Epithelial cell of prostate (primary cell): ENCODE data around the gene NMNAT2.

Source experiments
- DNase-seq: peaks from one replicate; pipeline ENCODE4 v3.0.0-alpha.2; 2011; ENCODE audit warnings: low read depth, low spot score
- H3K27ac ChIP-seq: fragments of 450-650 bp; 2 replicates; pipeline ENCODE4 v1.5.1; 2017; ENCODE audit warnings: mild to moderate bottlenecking

NMNAT2 gene

DNA sequence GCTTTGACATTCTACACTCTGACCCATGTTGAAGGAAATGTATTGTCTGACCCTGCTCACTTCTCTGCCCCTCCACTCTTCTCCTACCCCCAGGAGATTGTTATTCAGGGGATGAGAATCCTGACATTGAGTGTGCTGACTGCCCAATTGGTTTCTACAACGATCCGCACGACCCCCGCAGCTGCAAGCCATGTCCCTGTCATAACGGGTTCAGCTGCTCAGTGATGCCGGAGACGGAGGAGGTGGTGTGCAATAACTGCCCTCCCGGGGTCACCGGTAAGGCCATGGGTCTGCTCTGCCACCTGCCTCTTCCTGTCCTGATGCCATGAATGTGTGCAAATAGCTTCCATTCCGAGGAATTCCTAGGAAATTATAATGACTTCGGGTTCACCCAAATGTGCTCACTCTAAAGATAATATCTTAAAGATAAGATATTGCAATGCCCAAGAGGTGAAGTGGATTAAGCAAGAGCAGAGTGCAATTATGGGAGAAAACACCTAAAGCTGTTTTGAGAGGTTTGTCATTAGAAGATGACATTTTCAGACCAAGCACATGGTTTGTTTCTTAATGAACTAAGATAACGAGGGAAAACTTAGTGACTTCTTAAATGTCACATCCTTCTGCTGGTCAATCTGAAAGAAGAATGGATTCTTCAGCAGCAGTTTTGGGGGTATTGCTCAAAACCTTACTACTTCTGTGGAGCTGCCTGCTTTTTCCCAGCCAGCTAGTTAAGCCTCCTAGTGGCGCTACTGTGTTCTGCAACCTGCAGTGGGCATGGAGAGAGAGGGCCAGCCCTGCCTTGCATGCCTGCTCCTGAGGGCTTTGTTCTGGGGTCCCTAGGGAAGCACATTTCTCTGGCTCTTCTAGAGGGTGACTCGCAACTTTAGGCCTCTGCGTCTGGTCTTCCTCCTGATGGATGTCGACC, 190.5 kb downstream of the NMNAT2 start:
- H3K27ac ChIP-seq: peak overlapping the region; percentile 84
- DNase-seq: no peak

DNA sequence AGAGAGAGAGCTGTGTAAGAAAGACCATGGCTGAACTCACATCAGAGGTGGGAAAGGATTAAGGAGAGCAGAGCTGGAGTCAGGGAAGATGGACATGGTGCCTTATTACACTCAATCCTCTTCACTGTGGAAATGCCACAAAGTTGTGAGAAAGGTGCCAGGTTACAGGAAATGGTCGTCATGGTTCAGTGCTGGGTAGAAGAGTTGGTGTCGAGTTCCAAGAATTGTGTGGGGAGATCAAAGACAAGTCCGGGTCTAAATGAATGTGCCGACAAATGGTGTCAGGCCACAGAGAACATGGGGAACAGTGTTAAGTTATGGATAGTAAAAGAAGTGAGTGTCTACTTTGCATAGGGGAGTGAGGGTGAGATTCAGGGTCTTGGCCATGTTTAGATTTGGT, 191.2 kb downstream of the NMNAT2 start:
- DNase-seq: no peak
- peak overlapping the region; percentile 84 for H3K27ac ChIP-seq

DNA sequence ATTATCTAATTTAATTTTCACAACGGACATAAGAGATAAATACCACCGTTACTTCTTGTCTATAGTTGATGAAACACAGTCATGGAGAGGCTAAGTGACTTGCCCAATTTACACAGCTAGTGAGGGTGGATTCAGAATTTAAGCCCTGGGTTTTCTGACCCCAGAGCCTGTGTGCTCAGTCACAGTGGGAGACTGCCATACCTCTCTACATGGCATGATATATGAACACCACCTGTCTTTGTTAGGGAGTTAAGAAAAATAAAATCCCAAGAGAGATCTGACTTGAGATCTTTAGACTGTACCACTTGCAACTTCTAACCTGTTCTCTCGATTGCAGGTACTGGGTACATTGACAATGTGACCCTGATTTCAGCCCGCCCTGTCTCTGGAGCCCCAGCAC, 191.8 kb downstream of the NMNAT2 start:
- H3K27ac ChIP-seq: peak overlapping the region; percentile 84
- DNase-seq: no peak

DNA sequence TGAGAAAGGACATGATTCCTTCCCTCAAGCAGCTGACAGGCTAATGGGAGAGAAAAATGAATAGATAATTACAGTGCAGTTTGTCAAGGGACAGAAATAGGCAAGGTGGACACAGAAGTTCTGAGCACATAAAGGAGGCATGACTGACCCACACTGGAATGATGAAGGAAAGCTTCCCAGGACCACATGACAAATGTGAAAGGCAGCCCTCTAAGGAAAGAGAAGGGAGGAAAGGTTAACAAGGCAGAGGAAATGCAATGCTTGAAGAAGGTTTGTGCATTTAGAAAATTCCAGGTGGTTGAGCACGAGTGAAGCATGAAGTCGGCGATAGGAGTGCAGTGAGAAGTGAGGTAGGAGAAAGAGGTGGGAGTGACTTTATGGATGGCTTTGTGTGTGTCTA, 194.7 kb downstream of the NMNAT2 start:
- H3K27ac ChIP-seq: peak overlapping the region; percentile 84
- no peak for DNase-seq

DNA sequence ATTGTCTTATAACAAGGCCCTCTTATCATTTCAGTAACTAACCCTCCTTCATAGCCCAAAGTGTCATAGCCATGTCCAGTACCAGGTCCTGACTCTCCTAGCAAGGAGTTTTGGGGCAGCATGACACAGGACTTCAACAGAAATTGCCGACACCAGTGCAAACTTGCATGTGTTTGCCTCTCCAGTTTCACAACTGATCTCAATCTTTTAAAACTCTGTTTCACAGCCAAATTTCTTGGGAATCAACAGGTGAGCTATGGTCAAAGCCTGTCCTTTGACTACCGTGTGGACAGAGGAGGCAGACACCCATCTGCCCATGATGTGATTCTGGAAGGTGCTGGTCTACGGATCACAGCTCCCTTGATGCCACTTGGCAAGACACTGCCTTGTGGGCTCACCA, 195.3 kb downstream of the NMNAT2 start:
- DNase-seq: no peak
- H3K27ac ChIP-seq: peak overlapping the region; percentile 84

DNA sequence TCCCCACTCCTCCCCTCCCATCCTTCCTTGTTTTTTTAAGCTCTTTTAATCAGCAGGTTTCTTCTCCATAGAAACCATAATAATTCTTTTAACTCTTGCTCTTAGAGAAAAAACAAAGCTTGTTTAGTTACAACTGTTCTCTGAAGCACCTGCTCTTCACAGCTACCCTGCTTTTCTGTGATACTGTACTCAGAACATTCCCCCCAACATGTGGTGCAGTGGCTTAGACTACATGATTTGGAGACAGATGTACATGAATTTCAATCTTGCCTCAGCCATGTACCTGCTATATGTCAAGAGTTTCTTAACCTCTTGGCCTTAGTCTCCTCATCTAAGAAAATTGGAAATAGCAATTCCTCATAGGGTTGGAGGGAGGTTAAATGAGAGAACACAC, 198.6 kb downstream of the NMNAT2 start:
- DNase-seq: no peak
- H3K27ac ChIP-seq: peak overlapping the region; percentile 98

DNA sequence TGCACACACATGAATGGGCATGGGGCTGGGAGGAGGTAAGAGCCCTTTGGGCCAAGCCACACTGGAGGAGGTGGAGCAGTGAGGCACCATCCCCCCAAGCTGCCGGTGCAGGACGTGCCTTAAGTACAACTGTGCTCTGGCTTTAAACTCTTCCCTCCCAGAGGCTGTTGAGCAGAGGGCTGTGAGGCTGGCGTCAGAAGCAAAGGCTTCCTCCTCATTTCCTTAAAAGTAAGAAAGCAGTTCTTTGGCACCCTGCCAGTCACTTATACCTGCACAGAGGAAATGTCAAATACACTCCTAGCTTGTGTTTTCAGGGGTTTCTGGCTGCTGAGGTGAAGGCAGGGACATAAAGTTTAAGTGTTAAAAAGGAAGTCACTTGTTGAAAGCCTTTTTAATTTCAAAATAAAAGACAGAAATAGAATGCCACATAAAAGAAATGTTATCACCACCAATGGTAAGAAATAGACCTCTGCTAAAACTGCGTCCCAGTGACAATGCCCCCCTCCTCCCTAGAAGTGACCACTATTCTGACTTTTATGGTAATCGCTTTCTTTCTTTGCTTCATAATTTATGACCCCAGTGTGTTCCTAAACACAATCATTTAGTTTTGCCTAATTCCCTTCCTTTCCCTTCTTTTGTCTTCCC, 199.1 kb downstream of the NMNAT2 start:
- no peak for DNase-seq

DNA sequence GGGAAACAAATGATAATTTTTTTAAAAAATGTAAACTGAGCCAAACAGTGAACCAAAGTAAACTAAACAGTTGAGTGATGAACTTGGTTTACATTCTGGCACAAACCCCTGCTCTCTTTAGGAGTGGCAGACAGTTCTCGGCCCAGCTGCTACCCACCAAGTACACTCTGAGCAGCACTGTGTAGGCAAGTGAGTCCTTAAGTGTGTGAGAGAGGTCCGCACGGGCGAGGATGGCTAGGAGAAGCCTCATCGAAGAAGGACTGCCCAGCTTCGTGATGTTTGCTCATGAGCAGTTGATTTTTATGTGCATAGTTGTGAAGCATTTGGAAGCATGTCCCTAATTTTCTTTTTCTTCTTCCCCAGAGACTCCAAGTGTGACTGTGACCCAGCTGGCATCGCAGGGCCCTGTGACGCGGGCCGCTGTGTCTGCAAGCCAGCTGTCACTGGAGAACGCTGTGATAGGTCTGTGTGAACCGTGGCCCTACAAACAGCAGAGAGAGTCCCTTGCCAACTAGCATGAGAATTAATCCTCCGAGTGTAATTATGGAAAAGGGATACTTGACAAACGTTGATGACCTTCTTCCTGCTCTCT, 200.1 kb downstream of the NMNAT2 start:
- H3K27ac ChIP-seq: peak overlapping the region; percentile 98
- no peak for DNase-seq

More for the DNA sequence above, 199.1 kb downstream of the NMNAT2 start:
- H3K27ac ChIP-seq: peak overlapping the region; percentile 98

DNA sequence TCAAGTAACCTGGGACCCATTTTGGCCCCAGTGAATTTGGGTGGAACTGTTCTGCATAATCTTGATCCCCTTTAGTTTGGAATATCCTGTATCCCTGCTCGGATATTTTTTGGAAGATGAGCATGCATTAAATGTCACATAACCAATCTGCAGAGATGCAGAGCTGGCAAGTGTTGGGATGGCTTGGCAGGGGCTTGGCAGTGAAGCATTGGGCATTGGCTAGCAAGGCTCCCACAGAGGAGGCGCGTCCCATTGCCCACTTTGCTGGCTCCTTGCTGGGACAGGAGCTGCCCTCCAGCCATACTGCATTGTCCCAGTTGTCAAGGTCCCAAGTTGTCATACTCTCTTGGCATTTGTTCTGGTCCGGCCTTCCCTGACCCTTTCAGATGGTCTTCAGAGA, 202.2 kb downstream of the NMNAT2 start:
- H3K27ac ChIP-seq: peak overlapping the region; percentile 98

DNA sequence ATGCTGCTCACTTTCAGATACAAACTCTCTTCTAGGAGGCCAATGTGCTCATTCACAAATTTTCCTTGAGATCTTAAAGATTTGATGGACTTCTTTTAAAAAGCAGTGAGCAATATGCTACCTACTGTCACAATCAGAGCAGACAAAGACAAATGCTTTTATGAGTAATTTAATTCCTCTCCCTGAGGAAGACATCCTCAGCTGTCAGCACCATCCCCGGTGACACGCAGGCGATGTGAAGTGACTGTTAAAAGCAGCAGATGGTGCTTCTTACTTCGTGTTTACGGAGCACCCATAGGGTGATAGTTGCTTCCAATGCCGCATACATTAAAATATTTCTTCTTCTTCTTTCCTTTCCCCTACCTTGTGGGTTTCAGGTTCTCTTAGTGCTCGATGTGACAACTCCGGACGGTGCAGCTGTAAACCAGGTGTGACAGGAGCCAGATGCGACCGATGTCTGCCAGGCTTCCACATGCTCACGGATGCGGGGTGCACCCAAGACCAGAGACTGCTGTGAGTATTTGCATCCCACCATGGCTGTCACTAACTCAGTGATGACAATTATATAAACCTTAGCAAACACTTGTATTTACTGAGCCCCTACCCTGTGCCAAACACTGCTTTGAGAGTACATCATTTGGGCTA, 203.0 kb downstream of the NMNAT2 start:
- peak overlapping the region; percentile 98 for H3K27ac ChIP-seq
- no peak for DNase-seq

More for the DNA sequence above, 202.2 kb downstream of the NMNAT2 start:
- DNase-seq: no peak

DNA sequence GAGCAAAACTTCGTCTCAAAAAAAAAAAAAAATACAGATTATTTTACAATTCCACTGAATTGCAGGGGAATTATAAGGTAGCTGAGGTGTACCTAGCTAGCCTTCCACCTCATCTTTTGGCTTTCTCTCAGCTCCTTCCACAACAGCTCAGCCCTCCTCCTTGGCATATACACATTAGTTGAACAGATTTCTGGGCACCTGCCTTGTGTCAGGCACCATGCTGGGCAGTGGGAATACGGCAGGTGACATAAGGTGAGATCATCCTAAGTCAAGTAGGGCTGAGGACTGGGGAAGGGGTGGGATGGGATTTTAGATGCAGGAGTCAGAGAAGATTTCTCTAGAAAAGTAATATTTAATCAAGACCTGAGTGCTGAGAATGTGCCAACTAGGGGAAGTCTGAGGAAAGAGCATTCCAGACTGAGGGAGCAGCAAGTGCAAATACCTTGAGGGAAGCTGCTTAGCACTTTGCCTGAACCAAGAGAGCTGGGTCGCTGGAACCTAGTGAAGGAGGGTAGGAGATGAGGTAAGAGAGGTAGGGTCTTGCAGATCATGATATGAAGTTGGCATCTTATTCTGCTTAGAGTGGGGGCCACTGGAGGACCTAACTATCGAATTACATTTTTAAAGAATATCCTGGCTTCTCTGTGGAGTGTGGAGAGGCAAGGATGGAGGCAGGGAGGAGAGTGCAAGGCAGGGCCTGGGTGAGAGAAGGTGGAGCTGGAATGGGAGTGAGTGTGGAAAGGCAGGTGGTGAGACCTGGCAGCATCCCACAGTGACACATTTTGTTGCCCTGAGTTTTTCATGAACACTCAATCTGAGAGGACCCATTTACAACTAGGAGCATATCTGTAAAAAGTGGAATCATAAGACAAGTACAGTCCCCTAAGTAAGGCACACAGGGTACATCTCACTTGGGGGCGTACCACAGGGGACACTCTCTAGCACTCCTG, 203.9 kb downstream of the NMNAT2 start:
- DNase-seq: no peak
- peak overlapping the region; percentile 98 for H3K27ac ChIP-seq

DNA sequence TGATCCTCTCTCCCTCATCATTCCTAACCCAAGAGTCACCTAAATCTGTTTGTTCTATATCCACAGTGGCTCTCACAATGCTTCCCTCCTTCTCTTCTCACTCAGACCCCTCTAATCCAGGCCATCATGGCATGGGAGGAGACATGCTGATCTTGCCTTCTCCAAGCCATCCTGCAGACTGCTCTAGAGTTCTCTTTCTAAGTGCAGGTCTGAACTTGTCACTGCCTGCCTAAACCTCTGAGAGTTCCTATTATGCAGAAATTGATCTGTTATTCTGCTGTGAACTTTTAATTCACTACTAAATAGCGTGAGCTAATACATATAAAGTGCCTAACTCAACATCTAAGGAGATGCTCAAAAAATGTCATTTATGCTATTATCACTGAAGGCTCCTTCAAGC, 205.3 kb downstream of the NMNAT2 start:
- H3K27ac ChIP-seq: peak overlapping the region; percentile 98
- no peak for DNase-seq

DNA sequence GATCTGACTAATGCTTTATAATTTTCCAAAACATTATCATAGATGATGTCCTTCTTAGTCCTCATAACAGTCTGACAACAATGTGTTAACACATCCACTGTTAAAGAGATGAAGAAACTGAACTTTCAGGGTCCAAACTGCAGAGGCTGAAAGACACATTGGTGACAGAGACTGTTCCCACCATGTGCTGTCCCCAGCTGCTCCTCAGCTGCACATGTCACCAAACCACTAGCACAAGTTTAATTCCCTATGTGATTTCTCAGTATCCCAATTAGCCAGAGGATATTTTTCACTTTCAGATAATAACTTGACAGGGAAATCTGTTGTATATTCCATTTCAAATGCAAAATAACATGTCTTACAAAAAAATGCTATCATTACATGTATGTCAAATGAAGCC, 207.5 kb downstream of the NMNAT2 start:
- DNase-seq: no peak
- H3K27ac ChIP-seq: peak overlapping the region; percentile 98

DNA sequence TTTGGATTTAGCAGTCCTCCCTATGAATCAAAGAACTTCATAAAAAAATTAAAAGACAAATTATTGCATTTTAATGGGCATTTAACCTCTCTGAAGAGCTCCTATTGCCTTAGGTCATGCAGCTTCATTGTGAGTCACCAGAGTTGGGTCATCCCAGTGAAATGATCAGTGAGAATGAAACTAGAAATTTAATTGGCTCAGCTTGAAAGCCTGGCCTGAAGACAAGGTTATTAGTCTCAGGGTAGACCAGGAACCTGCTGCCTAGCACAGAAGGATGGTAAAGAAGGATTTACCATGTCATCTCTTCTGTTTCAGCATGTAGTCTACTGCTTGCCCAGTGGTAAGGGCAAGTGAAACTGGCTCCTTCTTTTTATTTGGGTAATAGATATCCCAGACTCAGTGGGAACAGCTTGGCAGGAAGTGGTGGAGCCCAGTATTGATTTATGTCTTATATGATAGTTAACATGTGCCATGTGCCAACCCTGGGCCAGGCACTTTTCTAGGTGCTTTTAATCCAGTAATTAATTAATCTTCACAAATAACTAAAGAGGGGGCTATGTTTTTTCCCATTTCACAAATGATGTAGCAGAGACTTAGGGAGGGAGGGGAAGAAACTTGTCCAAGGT, 208.5 kb downstream of the NMNAT2 start:
- DNase-seq: peak; percentile 55
- peak overlapping the region; percentile 98 for H3K27ac ChIP-seq

DNA sequence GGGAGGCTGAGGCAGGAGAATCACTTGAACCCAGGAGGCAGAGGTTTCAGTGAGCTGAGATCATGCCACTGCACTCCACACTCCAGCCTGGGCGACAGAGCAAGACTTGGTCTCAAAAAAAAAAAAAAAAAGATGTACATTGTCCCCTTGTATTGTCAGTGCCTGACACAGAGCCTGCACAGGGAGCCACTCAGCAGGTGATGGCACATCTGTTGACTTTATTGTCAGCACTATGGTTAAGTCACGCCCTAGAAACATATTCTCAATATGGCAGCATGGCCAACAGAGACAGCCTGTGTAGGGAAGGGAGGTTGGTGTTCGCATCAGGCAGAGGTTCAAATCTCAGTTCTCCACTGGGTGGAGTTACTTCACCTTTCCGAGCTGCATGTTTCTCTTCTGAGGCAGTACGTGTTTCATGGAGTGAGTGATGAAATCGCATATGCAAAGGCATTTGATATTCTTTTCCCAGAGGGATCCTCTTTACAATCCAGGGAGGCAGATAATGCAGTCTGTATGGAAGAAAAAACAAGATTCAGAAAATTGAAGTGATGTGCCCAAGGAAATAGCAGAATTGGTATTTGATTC, 211.6 kb downstream of the NMNAT2 start:
- no peak for DNase-seq
- H3K27ac ChIP-seq: peak overlapping the region; percentile 98

DNA sequence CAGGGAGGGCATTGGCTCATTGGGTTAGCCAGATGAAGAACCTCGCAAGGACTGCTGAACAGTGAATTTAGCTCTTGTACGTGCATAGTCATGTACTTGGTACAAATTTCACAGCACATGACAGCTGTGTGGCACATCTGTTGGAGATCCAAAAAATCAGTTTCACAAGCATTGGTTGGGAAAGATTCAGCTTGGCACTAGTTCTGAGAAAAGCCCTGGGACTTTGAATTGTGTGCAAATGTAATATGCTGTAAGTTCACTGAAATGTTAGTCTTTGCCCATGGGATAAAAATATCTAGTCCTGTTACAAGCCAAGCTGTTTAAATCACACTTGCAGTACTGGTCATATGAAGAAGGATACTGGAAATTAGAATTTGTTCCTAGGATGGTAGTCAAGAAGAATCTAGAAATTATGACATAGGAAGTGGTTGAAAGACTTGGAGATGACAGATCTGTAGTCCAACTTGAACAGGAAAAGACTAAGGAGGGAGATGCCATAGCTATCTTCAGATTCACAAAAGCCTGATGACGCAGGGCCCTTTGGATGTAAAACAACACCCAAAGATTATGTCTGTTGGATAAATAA, 212.9 kb downstream of the NMNAT2 start:
- peak overlapping the region; percentile 98 for H3K27ac ChIP-seq

DNA sequence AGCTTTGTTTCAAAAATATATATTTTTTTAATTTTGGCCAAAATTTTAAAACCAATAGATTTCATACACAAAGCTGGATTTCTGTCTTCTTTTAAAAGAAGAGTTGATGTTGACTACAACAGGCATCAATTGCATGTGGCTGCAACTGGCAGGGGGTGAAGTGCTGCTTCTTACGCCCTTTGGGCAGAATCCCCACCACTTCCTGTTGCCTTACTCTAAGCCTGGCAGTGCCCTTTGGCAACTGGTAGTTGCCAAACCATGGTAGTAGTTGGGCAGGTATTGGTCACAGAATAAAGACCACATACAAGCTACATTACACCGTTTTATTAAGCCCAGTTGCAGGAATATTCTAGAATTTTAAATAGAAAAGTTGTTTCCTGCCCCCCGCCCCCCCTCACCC, 215.1 kb downstream of the NMNAT2 start:
- no peak for DNase-seq
- peak overlapping the region; percentile 98 for H3K27ac ChIP-seq

More for the DNA sequence above, 212.9 kb downstream of the NMNAT2 start:
- DNase-seq: no peak

DNA sequence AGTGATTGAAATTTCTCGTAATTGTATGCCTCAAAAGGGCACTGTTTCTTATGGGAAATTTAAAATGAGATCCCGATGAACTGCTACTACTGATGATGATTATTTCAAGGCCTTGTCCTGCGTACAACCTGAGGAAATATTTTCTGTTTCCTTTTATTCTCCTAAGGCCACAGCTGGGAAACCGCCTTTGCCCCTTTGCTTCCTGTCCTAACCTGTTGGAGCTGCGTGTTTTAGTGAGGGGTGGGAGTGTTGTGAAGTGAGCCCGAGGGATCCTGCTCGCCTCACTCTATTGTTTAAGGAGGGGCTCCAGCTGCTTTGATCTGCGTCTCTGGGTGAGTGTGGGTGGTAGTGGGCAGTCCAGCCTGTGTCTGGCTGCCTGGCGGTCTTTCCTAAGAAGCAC, 217.7 kb downstream of the NMNAT2 start:
- no peak for DNase-seq
- peak overlapping the region; percentile 98 for H3K27ac ChIP-seq
